HFFc6 (cell line): ENCODE data around the gene KMT5C. TPM values are rescaled to one million over a fixed set of nuclear protein-coding genes. Genes with fewer than 3 reads are reported as not detected.

Source experiments
- DNase-seq: peaks from one replicate; pipeline ENCODE4 v3.0.0-alpha.2; 2018
- H3K27ac Mint-ChIP-seq: 2 replicates; pipeline ENCODE4 v1.8.0; 2020; ENCODE audit warnings: mild to moderate bottlenecking, mixed read lengths
- H3K27me3 Mint-ChIP-seq: 2 replicates; pipeline ENCODE4 v1.8.0; 2021; ENCODE audit warnings: mild to moderate bottlenecking, moderate library complexity, mixed read lengths; ENCODE audit not compliant: insufficient read depth
- H3K36me3 Mint-ChIP-seq: 2 replicates; pipeline ENCODE4 v1.8.0; 2021; ENCODE audit warnings: low read depth, mixed read lengths
- H3K4me1 Mint-ChIP-seq: 2 replicates; pipeline ENCODE4 v1.8.0; 2020; ENCODE audit warnings: low read depth, mixed read lengths
- H3K4me3 Mint-ChIP-seq: 2 replicates; pipeline ENCODE4 v1.8.0; 2020; ENCODE audit warnings: mild to moderate bottlenecking, moderate library complexity, mixed read lengths
- H3K9me3 Mint-ChIP-seq: 2 replicates; pipeline ENCODE4 v1.8.0; 2020; ENCODE audit warnings: mild to moderate bottlenecking, mixed read lengths
- CTCF ChIP-seq: fragments of 200-600 bp; sonication (generic); IDR thresholded peaks from 2 replicates; pipeline ENCODE4 v1.5.0; 2021; ENCODE audit warnings: antibody characterized with exemption, mild to moderate bottlenecking
- total RNA-seq, 6 experiments: library from RNA; stranded (reverse); fragmentation: NEBNext Ultra II Directional; extraction: Animal tissue kit (Norgen Biotek cat#: 25700); gene quantifications; 2 replicates in 1 of 6; 3 replicates in 5 of 6; pipeline ENCODE4 v1.2.3, GENCODE V29; 2021

The KMT5C gene
- total RNA-seq, 6 experiments from 2014 or later, result 3.8 to 6.2 (median 4.4) TPM

- DNase-seq, result no peak
- Mint-ChIP-seq H3K27me3 (peaks cover 4% of the 10 kb centered on the region; the same call in 1 of the 2 replicates), H3K4me3 (peak overlapping the region; percentile 73; the same call in 1 of the 2 replicates), H3K9me3 (no peaks in the 10 kb centered on the region), H3K4me1 (peaks cover 19% of the 10 kb centered on the region), H3K36me3 (peaks cover 8% of the 10 kb centered on the region; the same call in 1 of the 2 replicates), H3K27ac (peak overlapping the region; percentile 53; the same call in 1 of the 2 replicates)
- TF ChIP-seq CTCF, result no peak
Measured at GRCh38 chr19:55368106-55368505, 28.4 kb downstream of the KMT5C start.

- Mint-ChIP-seq H3K27ac (peak overlapping the region; percentile 21; the same call in 1 of the 2 replicates), H3K36me3 (peaks cover 8% of the 10 kb centered on the region; the same call in 1 of the 2 replicates), H3K4me3 (peak overlapping the region; percentile 73), H3K9me3 (no peaks in the 10 kb centered on the region), H3K4me1 (peaks cover 25% of the 10 kb centered on the region), H3K27me3 (peaks cover 2% of the 10 kb centered on the region; the same call in 1 of the 2 replicates)
- TF ChIP-seq CTCF, result no peak
- DNase-seq, result peak; percentile 20
Measured at GRCh38 chr19:55368701-55369563, 29.3 kb downstream of the KMT5C start.

- peak; percentile 84 for DNase-seq
- Mint-ChIP-seq H3K4me1 (peaks cover 28% of the 10 kb centered on the region), H3K9me3 (no peaks in the 10 kb centered on the region), H3K27ac (peak overlapping the region; percentile 91), H3K4me3 (peak overlapping the region; percentile 92), H3K36me3 (peaks cover 8% of the 10 kb centered on the region; the same call in 1 of the 2 replicates), H3K27me3 (no peaks in the 10 kb centered on the region; the same call in 1 of the 2 replicates)
- no peak for TF ChIP-seq CTCF
Measured at GRCh38 chr19:55369653-55370304, 30.1 kb downstream of the KMT5C start.

- TF ChIP-seq CTCF, result no peak
- Mint-ChIP-seq H3K27ac (peak within 1 kb of the TSS; percentile 91), H3K4me1 (peaks cover 28% of the 10 kb centered on the region), H3K9me3 (no peaks in the 10 kb centered on the region), H3K4me3 (peak within 1 kb of the TSS; percentile 92), H3K27me3 (no peaks in the 10 kb centered on the region; the same call in 1 of the 2 replicates), H3K36me3 (peaks cover 8% of the 10 kb centered on the region; the same call in 1 of the 2 replicates)
- DNase-seq, result peak; percentile 74
Measured at GRCh38 chr19:55370305-55370988, 30.8 kb downstream of the KMT5C start, which contains the start of gene IL11. Gene IL11, minus strand, starts transcription at chr19:55370463. Its CDS starts 153 bp downstream, at chr19:55370310.
